GM21526 (cell line): ENCODE data around the gene KLHL3.
A peak's percentile ranks its signal among the peaks of the same experiment; 100 is the strongest.

Experiments
- ATAC-seq: cut with Tn5 transposase; IDR thresholded peaks from one replicate; pipeline ENCODE4 v1.9.1; 2021; ENCODE audit warnings: moderate library complexity; ENCODE audit not compliant: unreplicated experiment, low FRiP score

The KLHL3 gene

GRCh38 chr5:137636830-137637714 is 98.8 kb downstream of the KLHL3 start:
- no peak for ATAC-seq

GRCh38 chr5:137636099-137636498 is 99.8 kb downstream of the KLHL3 start:
- ATAC-seq = no peak

- ATAC-seq = no peak
These were observed 100.4 kb downstream of the KLHL3 start for GRCh38 chr5:137635521-137635921.

GRCh38 chr5:137633896-137634295 is 102.0 kb downstream of the KLHL3 start:
- ATAC-seq = no peak

GRCh38 chr5:137632716-137633115 is 103.2 kb downstream of the KLHL3 start:
- no peak for ATAC-seq

GRCh38 chr5:137631453-137631852 is 104.4 kb downstream of the KLHL3 start:
- no peak for ATAC-seq

GRCh38 chr5:137630972-137631370 is 104.9 kb downstream of the KLHL3 start:
- ATAC-seq = no peak

- ATAC-seq = no peak
These were observed 105.5 kb downstream of the KLHL3 start for GRCh38 chr5:137630216-137630971.

- ATAC-seq = peak; percentile 69
These were observed 106.2 kb downstream of the KLHL3 start for GRCh38 chr5:137629646-137630045.

- ATAC-seq = no peak
These were observed 108.2 kb downstream of the KLHL3 start for GRCh38 chr5:137627706-137628105.

- ATAC-seq = no peak
These were observed 108.6 kb downstream of the KLHL3 start for GRCh38 chr5:137627293-137627692.

- ATAC-seq = no peak
These were observed 111.0 kb downstream of the KLHL3 start for GRCh38 chr5:137624786-137625349.

GRCh38 chr5:137622850-137623249 is 113.0 kb downstream of the KLHL3 start:
- no peak for ATAC-seq

GRCh38 chr5:137621861-137622823 is 113.7 kb downstream of the KLHL3 start:
- no peak for ATAC-seq

GRCh38 chr5:137621306-137621705 is 114.6 kb downstream of the KLHL3 start:
- ATAC-seq = no peak

- ATAC-seq = no peak
These were observed 116.6 kb downstream of the KLHL3 start for GRCh38 chr5:137619191-137619870.

- no peak for ATAC-seq
These were observed 117.4 kb downstream of the KLHL3 start for GRCh38 chr5:137618476-137618875.

GRCh38 chr5:137617528-137618205 is 118.2 kb downstream of the KLHL3 start:
- no peak for ATAC-seq

- no peak for ATAC-seq
These were observed 119.8 kb downstream of the KLHL3 start for GRCh38 chr5:137616046-137616445.
